ENCODE results near the gene ENOSF1. TPM values are rescaled to one million over a fixed set of nuclear protein-coding genes. Genes with fewer than 3 reads are reported as not detected.
"Not testable (repeated sequence)": the region's sequence is repeated elsewhere in the genome, so short reads cannot be mapped to it uniquely, and the experiment has no call there.

Gene ENOSF1, protein sequence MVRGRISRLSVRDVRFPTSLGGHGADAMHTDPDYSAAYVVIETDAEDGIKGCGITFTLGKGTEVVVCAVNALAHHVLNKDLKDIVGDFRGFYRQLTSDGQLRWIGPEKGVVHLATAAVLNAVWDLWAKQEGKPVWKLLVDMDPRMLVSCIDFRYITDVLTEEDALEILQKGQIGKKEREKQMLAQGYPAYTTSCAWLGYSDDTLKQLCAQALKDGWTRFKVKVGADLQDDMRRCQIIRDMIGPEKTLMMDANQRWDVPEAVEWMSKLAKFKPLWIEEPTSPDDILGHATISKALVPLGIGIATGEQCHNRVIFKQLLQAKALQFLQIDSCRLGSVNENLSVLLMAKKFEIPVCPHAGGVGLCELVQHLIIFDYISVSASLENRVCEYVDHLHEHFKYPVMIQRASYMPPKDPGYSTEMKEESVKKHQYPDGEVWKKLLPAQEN
- total RNA-seq: 100 to 1,000 TPM in 2 of 5 experiments, 10 to 100 TPM in 3; 80.1 to 137 (median 90.0) TPM
- polyA plus RNA-seq: 10 to 100 TPM; 12.2 to 16.5 TPM
- total RNA-seq: 86.0 reads per million, percentile 82 among the genes with 10 or more reads in this experiment

GRCh38 chr18:712401-713134, at the start of gene ENOSF1:
ENOSF1 (minus strand) TSS chr18:712630; CDS start chr18:712587, 43 bp downstream.
- ChIA-PET CTCF (interaction anchor here (0.6 to 1.1 kb wide), 5 partner anchors 16 to 127 kb away, joined by 3 to 4 read pairs (median 4); no protein-coding TSS in a partner anchor), POLR2A (interaction anchor here (0.7 to 1.9 kb wide), 4 partner anchors 101 to 445 kb away, joined by 3 to 12 read pairs (median 6); partner anchors contain the start of gene THOC1)
- peak within 1 kb of the TSS; percentile 95 for H3K4me3 ChIP-seq (ENCODE audit: low read length)
- no peaks in the 10 kb centered on the region for H3K9me3 ChIP-seq (ENCODE audit: control insufficient read depth in 2 of 3, low read length in 3 of 3)
- H3K27ac Mint-ChIP-seq: peak within 1 kb of the TSS; percentile 88 to 99 (median 98)
- peaks cover 8 to 12% of the 10 kb centered on the region in 2 donors for H3K4me1 ChIP-seq (ENCODE audit: control insufficient read depth in 2 of 2, insufficient read depth in 2 of 2, low read length in 2 of 2)
- H3K36me3 Mint-ChIP-seq: peaks cover 9 to 16% (median 11%) of the 10 kb centered on the region in 5 donors
- no peaks in the 10 kb centered on the region for H3K27me3 ChIP-seq (ENCODE audit: control insufficient read depth in 2 of 2, insufficient read depth in 2 of 2, low read length in 2 of 2)
- H3K27ac ChIP-seq (ENCODE audit: low read depth, low read length): peak within 1 kb of the TSS; percentile 76
- H3K4me3 Mint-ChIP-seq: peak within 1 kb of the TSS; percentile 84 to 98 (median 92)
- DNase-seq (peak; percentile 68 to 93 (median 80)), ATAC-seq (peak; percentile 94)
- peaks cover 20 to 39% (median 36%) of the 10 kb centered on the region in 7 donors for H3K4me1 Mint-ChIP-seq
- intact Hi-C loops (cut with micrococcal nuclease): loop anchor here (1.0 to 10.0 kb wide), 10 partner anchors 30 to 1862 kb away; partner anchors contain the start of genes CLUL1 (in 2 of the 2), THOC1 (in 2 of the 2), USP14 (in 2 of the 2) and YES1 (in 2 of the 2)
- H3K36me3 ChIP-seq (ENCODE audit: control insufficient read depth in 2 of 3, insufficient read depth in 3 of 3, low read length in 3 of 3): no peaks in the 10 kb centered on the region
- H3K27me3 Mint-ChIP-seq: no peaks in the 10 kb centered on the region
- H3K9me3 Mint-ChIP-seq: peaks cover 0 to 9% (median 0%) of the 10 kb centered on the region in 11 donors

- H3K9me3 ChIP-seq (ENCODE audit: control insufficient read depth in 2 of 3, low read length in 3 of 3); ATAC-seq; H3K4me3 ChIP-seq (ENCODE audit: low read length); H3K36me3 ChIP-seq (ENCODE audit: control insufficient read depth in 2 of 3, insufficient read depth in 3 of 3, low read length in 3 of 3); POLR2A ChIA-PET; H3K27me3 Mint-ChIP-seq; H3K27ac ChIP-seq (ENCODE audit: low read depth, low read length); H3K4me3 Mint-ChIP-seq; CTCF ChIA-PET; H3K9me3 Mint-ChIP-seq; H3K4me1 ChIP-seq (ENCODE audit: control insufficient read depth in 2 of 2, insufficient read depth in 2 of 2, low read length in 2 of 2); H3K27me3 ChIP-seq (ENCODE audit: control insufficient read depth in 2 of 2, insufficient read depth in 2 of 2, low read length in 2 of 2); H3K27ac Mint-ChIP-seq; DNase-seq: not testable (repeated sequence)
- peaks cover 0 to 17% (median 6%) of the 10 kb centered on the region in 5 donors for H3K36me3 Mint-ChIP-seq
- intact Hi-C loops (cut with micrococcal nuclease): loop anchor here in 1 of 2 donors (1.0 kb wide), 1 partner anchor 20 kb away; no protein-coding TSS in a partner anchor
- peaks cover 10 to 32% (median 24%) of the 10 kb centered on the region in 7 donors for H3K4me1 Mint-ChIP-seq
These were observed 47.4 kb upstream of the ENOSF1 start for GRCh38 chr18:759864-760263.

DNA sequence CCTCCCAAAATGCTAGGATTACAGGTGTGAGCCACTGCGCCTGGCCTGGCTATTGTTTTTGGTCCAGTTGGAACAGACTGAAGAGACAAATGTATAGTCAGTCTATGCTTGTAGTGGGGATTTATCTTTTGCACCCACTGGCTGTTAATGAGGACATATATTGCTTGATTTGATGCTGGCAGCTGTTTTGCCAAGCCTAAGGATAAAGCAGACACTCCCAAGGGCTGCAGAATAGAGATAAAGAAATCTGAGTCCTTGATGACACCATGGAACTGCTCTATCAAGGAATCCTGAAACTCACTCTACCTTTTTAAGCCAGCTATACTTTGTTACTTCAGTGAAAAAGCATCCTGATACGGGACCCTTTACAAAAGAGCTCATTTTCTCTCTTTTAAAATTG, 43.1 kb upstream of the ENOSF1 start:
- Histone ChIP-seq H3K27me3 (ENCODE audit: control insufficient read depth in 2 of 2, insufficient read depth in 2 of 2, low read length in 2 of 2) (no peaks in the 10 kb centered on the region), H3K4me3 (ENCODE audit: low read length) (no peak overlapping the region), H3K36me3 (ENCODE audit: control insufficient read depth in 2 of 3, insufficient read depth in 3 of 3, low read length in 3 of 3) (peaks cover 0 to 6% (median 3%) of the 10 kb centered on the region in 3 experiments), H3K4me1 (ENCODE audit: control insufficient read depth in 2 of 2, insufficient read depth in 2 of 2, low read length in 2 of 2) (no peaks in the 10 kb centered on the region), H3K27ac (ENCODE audit: low read depth, low read length) (no peak overlapping the region), H3K9me3 (ENCODE audit: control insufficient read depth in 2 of 3, low read length in 3 of 3) (no peaks in the 10 kb centered on the region)
- intact Hi-C loops (cut with micrococcal nuclease): no loop called here
- Mint-ChIP-seq H3K4me1 (peaks cover 0 to 10% (median 6%) of the 10 kb centered on the region in 7 donors), H3K27ac (no peak overlapping the region), H3K36me3 (peaks cover 1 to 31% (median 7%) of the 10 kb centered on the region in 5 donors), H3K9me3 (peaks cover 0 to 2% (median 0%) of the 10 kb centered on the region in 11 donors), H3K27me3 (no peaks in the 10 kb centered on the region), H3K4me3 (no peak overlapping the region)
- ATAC-seq: no peak
- no peak for DNase-seq
- ChIA-PET POLR2A (no interaction called here), CTCF (interaction anchor here (0.8 to 2.5 kb wide), 2 partner anchors 75 to 84 kb away, joined by 3 to 6 read pairs; no protein-coding TSS in a partner anchor)

GRCh38 chr18:754656-755055, 42.2 kb upstream of the ENOSF1 start:
- H3K36me3 Mint-ChIP-seq: peaks cover 3 to 31% (median 9%) of the 10 kb centered on the region in 5 donors
- no peaks in the 10 kb centered on the region for H3K9me3 Mint-ChIP-seq
- DNase-seq (no peak), ATAC-seq (no peak)
- H3K4me1 Mint-ChIP-seq: peaks cover 0 to 12% (median 6%) of the 10 kb centered on the region in 7 donors
- no peak overlapping the region for H3K4me3 ChIP-seq (ENCODE audit: low read length)
- no peaks in the 10 kb centered on the region for H3K9me3 ChIP-seq (ENCODE audit: control insufficient read depth in 2 of 3, low read length in 3 of 3)
- H3K36me3 ChIP-seq (ENCODE audit: control insufficient read depth in 2 of 3, insufficient read depth in 3 of 3, low read length in 3 of 3): peaks cover 0 to 6% (median 3%) of the 10 kb centered on the region in 3 experiments
- ChIA-PET POLR2A (interaction anchor here (0.6 kb wide), 1 partner anchor 13 kb away, joined by 3 read pairs; no protein-coding TSS in a partner anchor), CTCF (interaction anchor here (1.2 to 2.5 kb wide), 2 partner anchors 13 to 76 kb away, joined by 5 to 6 read pairs; no protein-coding TSS in a partner anchor)
- H3K27me3 Mint-ChIP-seq: no peaks in the 10 kb centered on the region
- H3K27ac Mint-ChIP-seq: no peak overlapping the region
- intact Hi-C loops (cut with micrococcal nuclease): loop anchor here in 1 of 2 donors (5.0 kb wide), 1 partner anchor 43 kb away; no protein-coding TSS in a partner anchor
- H3K27ac ChIP-seq (ENCODE audit: low read depth, low read length): no peak overlapping the region
- no peaks in the 10 kb centered on the region for H3K4me1 ChIP-seq (ENCODE audit: control insufficient read depth in 2 of 2, insufficient read depth in 2 of 2, low read length in 2 of 2)
- H3K4me3 Mint-ChIP-seq: no peak overlapping the region
- H3K27me3 ChIP-seq (ENCODE audit: control insufficient read depth in 2 of 2, insufficient read depth in 2 of 2, low read length in 2 of 2): no peaks in the 10 kb centered on the region

GRCh38 chr18:750456-750855, 38.0 kb upstream of the ENOSF1 start:
- POLR2A ChIA-PET: no interaction called here
- DNase-seq (no peak), ATAC-seq (no peak)
- Mint-ChIP-seq H3K4me1 (peaks cover 0 to 5% (median 0%) of the 10 kb centered on the region in 7 donors), H3K27me3 (no peaks in the 10 kb centered on the region), H3K9me3 (no peaks in the 10 kb centered on the region), H3K27ac (peak overlapping the region in 1 of 9 donors; percentile 5), H3K4me3 (no peak overlapping the region), H3K36me3 (peaks cover 4 to 44% (median 13%) of the 10 kb centered on the region in 5 donors)
- Histone ChIP-seq H3K27me3 (ENCODE audit: control insufficient read depth in 2 of 2, insufficient read depth in 2 of 2, low read length in 2 of 2) (no peaks in the 10 kb centered on the region), H3K36me3 (ENCODE audit: control insufficient read depth in 2 of 3, insufficient read depth in 3 of 3, low read length in 3 of 3) (peaks cover 0 to 12% (median 6%) of the 10 kb centered on the region in 3 experiments), H3K4me3 (ENCODE audit: low read length) (no peak overlapping the region), H3K9me3 (ENCODE audit: control insufficient read depth in 2 of 3, low read length in 3 of 3) (no peaks in the 10 kb centered on the region), H3K27ac (ENCODE audit: low read depth, low read length) (no peak overlapping the region), H3K4me1 (ENCODE audit: control insufficient read depth in 2 of 2, insufficient read depth in 2 of 2, low read length in 2 of 2) (no peaks in the 10 kb centered on the region)
- intact Hi-C loops (cut with micrococcal nuclease): loop anchor here in 1 of 2 donors (5.0 kb wide), 1 partner anchor 47 kb away; no protein-coding TSS in a partner anchor
- CTCF ChIA-PET: no interaction called here
